NCI-H1436 (cell line): Measurements from ENCODE around the gene PSMB10.
A peak's percentile ranks its signal among the peaks of the same experiment; 100 is the strongest.

Experiments
- DNase-seq: peaks from one replicate; lab custom pipeline; 2025; lab: John Stamatoyannopoulos, UW

The PSMB10 gene

DNA sequence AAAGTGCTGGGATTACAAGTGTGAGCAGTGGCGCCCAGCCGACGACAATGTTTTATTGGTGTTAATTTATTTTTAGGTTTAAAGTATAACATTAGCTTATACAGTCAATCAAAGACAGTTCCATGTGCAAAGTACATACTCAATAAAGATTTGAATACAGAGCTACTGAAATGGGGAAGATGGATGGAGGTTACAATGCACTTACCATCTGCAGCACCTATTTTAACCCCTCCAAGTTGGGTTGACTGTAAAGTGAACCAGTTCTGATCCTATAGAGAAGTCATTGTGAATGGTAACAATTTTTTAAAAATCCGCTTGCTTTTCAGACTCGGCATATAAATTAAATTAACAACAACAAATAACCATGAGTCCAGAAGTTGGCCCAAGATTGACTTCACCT is 44.3 kb downstream of the PSMB10 start:
- no peak for DNase-seq

DNA sequence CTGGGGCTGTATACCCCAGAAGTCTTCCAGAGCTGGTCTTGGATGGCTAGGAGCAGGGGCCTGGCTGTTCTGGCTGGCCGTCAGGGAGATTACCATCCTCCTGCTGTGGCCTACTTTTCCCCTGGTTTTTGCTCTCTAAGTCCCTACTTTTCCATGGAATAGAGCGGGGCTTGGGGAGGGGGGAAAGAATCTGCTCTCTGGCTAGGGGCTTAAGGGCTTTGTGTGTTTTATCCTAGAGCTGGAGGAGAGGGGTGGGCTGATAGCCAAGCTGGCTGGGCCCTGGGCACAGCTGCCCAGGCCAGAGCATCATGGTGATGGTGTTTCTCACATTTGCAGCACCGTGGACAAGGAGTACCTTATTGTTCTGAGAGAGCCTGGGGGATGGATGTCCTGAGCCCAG is 48.3 kb downstream of the PSMB10 start:
- DNase-seq, result no peak

DNA sequence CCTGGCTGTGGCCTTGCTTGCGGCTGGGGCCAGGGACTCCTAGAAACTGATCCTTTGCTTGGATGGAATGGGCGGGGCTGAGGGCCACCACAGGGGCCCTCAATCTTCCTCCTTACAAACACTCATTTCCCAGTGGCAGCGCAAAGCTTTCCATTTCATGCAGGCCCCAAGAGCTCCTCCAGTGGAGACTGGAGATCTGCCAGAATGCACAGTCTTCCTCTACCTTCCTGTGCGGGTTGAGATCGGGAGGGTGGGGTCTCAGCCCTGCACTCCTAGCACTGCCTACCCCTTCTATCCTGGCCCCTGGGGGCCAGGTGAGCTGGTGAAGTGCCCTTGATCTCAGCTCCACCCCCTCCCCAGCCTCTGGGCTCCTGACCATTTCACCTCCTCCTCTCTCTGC is 50.3 kb downstream of the PSMB10 start:
- DNase-seq, result no peak

DNA sequence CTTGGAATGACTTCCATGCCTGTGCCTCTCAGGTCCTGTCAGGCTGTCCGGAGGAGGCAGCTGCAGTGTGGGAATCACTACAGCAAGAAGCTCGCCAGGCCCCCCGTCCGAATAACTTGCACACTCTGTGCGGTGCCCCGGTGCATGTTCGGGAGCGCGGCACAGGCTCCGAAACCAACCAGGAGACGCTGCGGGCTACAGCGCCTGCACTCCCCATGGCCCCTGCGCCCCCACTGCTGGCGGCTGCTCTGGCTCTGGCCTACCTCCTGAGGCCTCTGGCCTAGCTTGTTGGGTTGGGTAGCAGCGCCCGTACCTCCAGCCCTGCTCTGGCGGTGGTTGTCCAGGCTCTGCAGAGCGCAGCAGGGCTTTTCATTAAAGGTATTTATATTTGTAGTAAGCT is 50.7 kb downstream of the PSMB10 start:
- no peak for DNase-seq

DNA sequence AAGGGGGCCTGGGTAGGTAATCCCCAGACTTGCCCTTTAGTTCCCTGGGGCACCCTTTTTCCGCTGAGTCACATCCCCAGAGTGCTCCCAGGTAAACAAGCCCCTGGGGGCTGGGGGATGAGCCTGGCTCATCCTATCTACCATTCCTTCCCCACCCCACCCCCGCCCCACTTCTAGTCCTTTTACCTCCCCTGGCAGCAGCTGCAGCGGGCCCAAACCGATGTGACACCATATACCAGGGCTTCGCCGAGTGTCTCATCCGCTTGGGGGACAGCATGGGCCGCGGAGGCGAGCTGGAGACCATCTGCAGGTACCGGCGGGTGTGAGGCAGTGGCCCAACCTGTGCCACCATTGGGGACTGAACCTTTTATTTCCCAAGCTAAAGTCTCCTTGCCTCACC is 51.1 kb downstream of the PSMB10 start:
- DNase-seq, result no peak

DNA sequence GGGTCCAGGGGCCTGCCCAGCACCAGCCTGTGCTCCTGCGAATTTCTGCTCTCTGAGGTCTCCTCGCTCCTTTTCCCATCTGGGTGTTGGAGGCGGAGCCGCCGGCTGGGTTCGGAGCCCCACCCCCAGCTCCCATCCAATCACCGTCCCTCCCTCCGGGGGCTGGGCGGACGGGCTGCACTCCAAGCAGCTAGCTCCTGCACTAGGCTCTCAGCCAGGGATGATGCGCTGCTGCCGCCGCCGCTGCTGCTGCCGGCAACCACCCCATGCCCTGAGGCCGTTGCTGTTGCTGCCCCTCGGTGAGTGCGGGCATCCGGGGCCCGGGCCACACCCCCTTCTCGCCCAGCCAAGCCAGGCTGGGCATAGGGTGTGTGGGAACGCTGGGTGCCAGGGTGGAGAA is 52.0 kb downstream of the PSMB10 start, which contains the start of gene NRN1L:
NRN1L (plus strand) TSS at position 202 of the 400 bp plus-strand sequence; CDS start at position 221, 19 bp downstream.
- peak; percentile 83 for DNase-seq
